Heart left ventricle (tissue), 16 donors: ENCODE data around the gene CMTM3. TPM values are rescaled to one million over a fixed set of nuclear protein-coding genes. Genes with fewer than 3 reads are reported as not detected.

Experiments
- ATAC-seq, 4 donors: fragments of 200-7000 bp; cut with Tn5 transposase; one replicate each; pipeline ENCODE4 v1.9.1; 2020 to 2022; ENCODE audit warnings: moderate library complexity in 4 of 4, mild to moderate bottlenecking in 3 of 4, moderate number of reproducible peaks in 1 of 4
- DNase-seq, 5 donors: peaks; one replicate each; pipeline ENCODE4 v3.0.0-alpha.2; 2020
- H3K27ac ChIP-seq, 12 donors: fragments of 200-600 bp; sonication (generic) in 4 of 12; one replicate each; pipeline versions ENCODE4 v1.5.0 to v1.8.0; 2016 to 2022; ENCODE audit warnings: mild to moderate bottlenecking in 2 of 12
- H3K27me3 ChIP-seq, 9 donors: fragments of 200-600 bp; sonication (generic) in 2 of 9; one replicate each; pipeline versions ENCODE4 v1.5.1 to v1.8.0; 2016 to 2022; ENCODE audit warnings: mild to moderate bottlenecking in 3 of 9
- H3K36me3 ChIP-seq, 9 donors: fragments of 200-600 bp; sonication (generic) in 2 of 9; one replicate each; pipeline versions ENCODE4 v1.5.0 to v1.8.0; 2018 to 2022; ENCODE audit warnings: mild to moderate bottlenecking in 2 of 9
- H3K4me1 ChIP-seq, 12 donors: fragments of 200-600 bp; sonication (generic) in 4 of 12; one replicate each; pipeline versions ENCODE4 v1.5.0 to v1.8.0; 2016 to 2022; ENCODE audit warnings: mild to moderate bottlenecking in 3 of 12
- H3K4me3 ChIP-seq, 12 donors: fragments of 200-600 bp; sonication (generic) in 4 of 12; one replicate each; pipeline versions ENCODE4 v1.5.0 to v1.8.0; 2017 to 2022; ENCODE audit warnings: mild to moderate bottlenecking in 9 of 12, moderate library complexity in 4 of 12
- H3K9me3 ChIP-seq, 12 donors: fragments of 200-600 bp; sonication (generic) in 4 of 12; one replicate each; pipeline versions ENCODE4 v1.5.0 to v1.8.0; 2016 to 2022; ENCODE audit warnings: mild to moderate bottlenecking in 1 of 12
- POLR2A ChIP-seq, 2 donors: fragments of 450-650 bp; IDR thresholded peaks; one replicate each; pipeline ENCODE4 v1.6.1; 2017; ENCODE audit warnings: antibody characterized with exemption in 2 of 2, mild to moderate bottlenecking in 2 of 2, moderate library complexity in 2 of 2
- WGBS, 4 donors: extraction: QIAGEN DNeasy Blood & Tissue Kit in 2 of 4; methylation state at CpG; one replicate each; pipeline versions ENCODE4 v1.1.5 to v1.1.7; 2013 to 2018; 5-methylcytosine and 5-hydroxymethylcytosine counted together
- intact Hi-C, 10 donors: fragments of 100-400 bp; cut with DNase I; formaldehyde crosslinking; loops; one replicate each; pipeline versions ENCODE4 v1.11.1 to v1.14.2; 2022
- polyA plus RNA-seq, 2 donors: library from polyadenylated mRNA; stranded (reverse); fragments of 200-250 nt; gene quantifications; one replicate each; pipeline ENCODE4 v1.2.3, GENCODE V29; 2013
- total RNA-seq, 9 donors: library from RNA; depleted of rRNA in 2 of 9; stranded (reverse); fragments of >200 nt in 2 of 9; fragmentation: NEBNext Ultra II Directional in 3 of 9; extraction: Animal tissue kit (Norgen Biotek cat#: 25700) in 3 of 9; gene quantifications; one replicate each; pipeline versions ENCODE4 v1.1.0 to v1.2.4, GENCODE V29; 2016 to 2023
- TF ChIP-seq, protein P1 (sequence below), 12 donors: fragments of 200-600 bp; sonication (generic) in 4 of 12; IDR thresholded peaks; one replicate each; pipeline versions ENCODE4 v1.5.0 to v1.8.0; 2018 to 2022; ENCODE audit warnings: antibody characterized with exemption in 12 of 12, mild to moderate bottlenecking in 5 of 12
- donor health status: ischemic (EF 13 %, LVEDD 7.1; RV severe dilation, severe dysfunction).
- donor health status: healthy with polysubstance abuse.
- donor health status: DM: no; HTN: yes; CAD: no.
- donor health status: DM: no; HTN: no; CAD: no.
- donor health status: ischemic (EF 25% LVEDD 6.9; RV normal size, moderate dysfunction).
- donor health status: ischemic (EF 25% LVEDD 5.7; RV mildly dilated, moderate dysfunction).
- donor health status: healthy.
- donor health status: DM: yes; HTN: yes; CAD: no.
- donor health status: ischemic (EF 35%, LVEDD 5.7; RV mildly dilated, moderate dysfunction).
- donor health status: nonischemic (EF 11% LVEDD 7.7; RV severe dilation, severe dysfunction).
- donor health status: DM: yes; HTN: yes; CAD: no.
- donor health status: PGD.
- donor health status: ischemic (EF 29% LVEDD 5.4; RV normal size, mild dysfunction).
- donor health status: nonischemic (EF 23%, LVEDD 6.1; RV moderate dilation, normal function).

Gene CMTM3
- total and polyA plus RNA-seq, 11 donors, result 5.8 to 30.9 (median 9.6) TPM

DNA sequence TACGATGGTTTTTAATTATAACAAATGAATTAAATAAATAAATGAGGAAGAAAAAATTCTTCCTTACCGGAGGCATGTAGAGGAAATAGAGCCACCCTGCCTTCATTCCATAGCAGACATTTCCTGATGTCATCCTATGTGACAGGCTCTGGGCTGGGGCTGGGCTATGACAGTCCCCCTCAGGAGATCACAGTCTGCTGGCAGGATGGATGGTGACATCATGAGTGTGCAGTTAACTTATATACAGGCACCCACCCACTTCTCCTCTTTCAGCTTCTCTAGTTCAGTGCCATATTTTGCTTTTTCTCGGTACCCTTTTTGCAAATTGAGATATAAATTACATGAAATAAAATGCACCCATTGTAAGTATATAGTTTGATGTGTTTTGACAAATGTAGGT, 6.4 kb upstream of the CMTM3 start:
- H3K9me3 ChIP-seq, result peaks cover 0 to 4% (median 0%) of the 10 kb centered on the region in 12 donors
- TF ChIP-seq POLR2A (IDR thresholded peaks at IDR 0.05), result no peak
- TF ChIP-seq, protein P1, sequence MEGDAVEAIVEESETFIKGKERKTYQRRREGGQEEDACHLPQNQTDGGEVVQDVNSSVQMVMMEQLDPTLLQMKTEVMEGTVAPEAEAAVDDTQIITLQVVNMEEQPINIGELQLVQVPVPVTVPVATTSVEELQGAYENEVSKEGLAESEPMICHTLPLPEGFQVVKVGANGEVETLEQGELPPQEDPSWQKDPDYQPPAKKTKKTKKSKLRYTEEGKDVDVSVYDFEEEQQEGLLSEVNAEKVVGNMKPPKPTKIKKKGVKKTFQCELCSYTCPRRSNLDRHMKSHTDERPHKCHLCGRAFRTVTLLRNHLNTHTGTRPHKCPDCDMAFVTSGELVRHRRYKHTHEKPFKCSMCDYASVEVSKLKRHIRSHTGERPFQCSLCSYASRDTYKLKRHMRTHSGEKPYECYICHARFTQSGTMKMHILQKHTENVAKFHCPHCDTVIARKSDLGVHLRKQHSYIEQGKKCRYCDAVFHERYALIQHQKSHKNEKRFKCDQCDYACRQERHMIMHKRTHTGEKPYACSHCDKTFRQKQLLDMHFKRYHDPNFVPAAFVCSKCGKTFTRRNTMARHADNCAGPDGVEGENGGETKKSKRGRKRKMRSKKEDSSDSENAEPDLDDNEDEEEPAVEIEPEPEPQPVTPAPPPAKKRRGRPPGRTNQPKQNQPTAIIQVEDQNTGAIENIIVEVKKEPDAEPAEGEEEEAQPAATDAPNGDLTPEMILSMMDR (IDR thresholded peaks at IDR 0.05), result no peak
- intact Hi-C loops, result loop anchor here in 1 of 10 donors (5.0 kb wide), 1 partner anchor 36 kb away; no protein-coding TSS in a partner anchor
- 62 to 66% (median 62%) methylated on average over 3 of the region's 3 CpGs for WGBS, 4 donors
- H3K27ac ChIP-seq, result no peak overlapping the region
- H3K4me3 ChIP-seq, result no peak overlapping the region
- no peaks in the 10 kb centered on the region for H3K27me3 ChIP-seq
- ATAC-seq, result no peak
- no peak for DNase-seq
- no peaks in the 10 kb centered on the region for H3K4me1 ChIP-seq
- H3K36me3 ChIP-seq, result no peaks in the 10 kb centered on the region

DNA sequence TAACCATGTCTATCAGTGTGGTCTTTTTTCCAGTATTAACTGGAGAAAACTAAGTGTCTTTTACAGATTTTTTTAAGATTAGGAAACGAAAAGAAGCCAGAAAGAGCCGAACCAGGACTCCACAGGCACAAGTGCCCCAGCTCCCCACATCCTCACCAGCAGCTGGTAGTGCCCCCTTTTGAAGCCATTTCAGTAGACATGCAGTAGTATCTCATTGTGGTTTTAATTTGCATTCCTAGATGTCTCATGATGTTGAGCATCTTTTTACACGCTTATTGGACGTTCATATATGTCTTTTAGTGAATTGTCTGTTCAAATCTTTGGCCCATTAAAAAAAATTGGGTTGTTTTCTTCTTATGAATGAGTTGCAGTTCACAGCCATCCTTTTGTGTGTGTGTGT, 4.8 kb upstream of the CMTM3 start:
- WGBS, 4 donors, result 90 to 94% (median 92%) methylated on average over 4 of the region's 4 CpGs
- Histone ChIP-seq H3K36me3 (no peaks in the 10 kb centered on the region), H3K4me3 (no peak overlapping the region), H3K27ac (no peak overlapping the region), H3K4me1 (peaks cover 0 to 10% (median 4%) of the 10 kb centered on the region in 12 donors), H3K27me3 (no peaks in the 10 kb centered on the region), H3K9me3 (no peaks in the 10 kb centered on the region)
- ATAC-seq (no peak), DNase-seq (no peak)
- TF ChIP-seq, protein P1 (IDR thresholded peaks at IDR 0.05), result no peak
- no peak for TF ChIP-seq POLR2A (IDR thresholded peaks at IDR 0.05)
- intact Hi-C loops, result loop anchor here in 8 of 10 donors (5.0 to 10.0 kb wide), 6 partner anchors 37 to 265 kb away; partner anchors contain the start of genes CKLF (in 2 of the 8) and TK2 (in 2 of the 8)

DNA sequence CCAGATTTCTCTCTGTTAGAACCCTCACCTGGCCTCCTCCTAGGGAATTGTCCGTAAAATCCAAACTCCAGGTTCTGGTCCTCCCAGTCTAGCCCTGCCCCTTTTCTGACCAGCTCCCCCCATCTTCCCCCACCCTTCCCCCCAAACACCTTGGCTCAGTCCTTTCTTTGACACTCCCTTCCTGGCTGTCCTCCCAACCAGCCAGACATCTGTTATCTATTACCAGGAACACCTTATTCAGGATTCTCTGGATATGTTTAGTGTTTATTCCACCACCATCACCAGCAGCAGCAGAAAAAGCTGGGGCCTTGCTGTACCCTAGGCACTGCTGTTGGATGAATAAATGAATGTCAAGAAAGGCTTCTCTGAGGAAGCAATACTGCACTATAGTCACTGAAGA, 4.0 kb upstream of the CMTM3 start:
- no peaks in the 10 kb centered on the region for H3K9me3 ChIP-seq
- 92 to 100% (median 97%) methylated on average over 1 of the region's 1 CpG for WGBS, 4 donors
- no peak overlapping the region for H3K4me3 ChIP-seq

DNA sequence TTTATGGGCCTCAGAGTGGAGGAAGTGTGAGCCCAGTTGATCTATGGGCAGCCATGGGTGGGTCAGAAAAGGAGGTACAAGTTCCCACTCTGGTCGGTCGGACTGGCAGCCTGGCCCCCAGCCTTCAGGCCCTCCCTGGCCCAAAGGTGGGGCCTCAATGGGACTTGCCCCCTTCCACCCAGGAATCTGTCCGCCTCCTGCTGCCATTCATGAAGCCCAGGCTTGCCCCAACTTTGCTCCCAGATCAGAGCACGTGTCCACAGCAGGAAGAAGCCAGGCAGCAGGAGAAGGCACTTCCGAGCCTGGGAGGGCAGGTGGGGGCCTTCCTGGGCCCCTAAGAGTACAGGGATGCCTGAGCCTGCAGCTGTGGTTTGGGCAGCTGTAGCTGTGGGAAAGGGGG, 3.0 kb upstream of the CMTM3 start:
- Histone ChIP-seq H3K27ac (no peak overlapping the region), H3K4me1 (peaks cover 0 to 28% (median 11%) of the 10 kb centered on the region in 12 donors), H3K4me3 (no peak overlapping the region), H3K27me3 (no peaks in the 10 kb centered on the region), H3K9me3 (no peaks in the 10 kb centered on the region), H3K36me3 (no peaks in the 10 kb centered on the region)
- ATAC-seq (no peak), DNase-seq (no peak)
- intact Hi-C loops, result loop anchor here in 8 of 10 donors (5.0 to 10.0 kb wide), 6 partner anchors 39 to 263 kb away; partner anchors contain the start of genes CKLF (in 2 of the 8) and TK2 (in 2 of the 8)
- 94 to 100% (median 96%) methylated on average over 4 to 5 of the region's 5 CpGs for WGBS, 4 donors
- TF ChIP-seq, protein P1 (IDR thresholded peaks at IDR 0.05), result no peak
- TF ChIP-seq POLR2A (IDR thresholded peaks at IDR 0.05), result no peak

More for the DNA sequence above, 4.0 kb upstream of the CMTM3 start:
- no peak for ATAC-seq
- Histone ChIP-seq H3K36me3 (no peaks in the 10 kb centered on the region), H3K27ac (no peak overlapping the region), H3K4me1 (peaks cover 0 to 18% (median 6%) of the 10 kb centered on the region in 12 donors), H3K27me3 (no peaks in the 10 kb centered on the region)
- TF ChIP-seq, protein P1 (IDR thresholded peaks at IDR 0.05), result no peak
- intact Hi-C loops, result loop anchor here in 8 of 10 donors (5.0 to 10.0 kb wide), 6 partner anchors 38 to 264 kb away; partner anchors contain the start of genes CKLF (in 2 of the 8) and TK2 (in 2 of the 8)
- no peak for DNase-seq
